ENCODE measurements around the gene CKAP2L.
"Not testable (repeated sequence)": the region's sequence is repeated elsewhere in the genome, so short reads cannot be mapped to it uniquely, and the experiment has no call there.

CKAP2L gene

DNA sequence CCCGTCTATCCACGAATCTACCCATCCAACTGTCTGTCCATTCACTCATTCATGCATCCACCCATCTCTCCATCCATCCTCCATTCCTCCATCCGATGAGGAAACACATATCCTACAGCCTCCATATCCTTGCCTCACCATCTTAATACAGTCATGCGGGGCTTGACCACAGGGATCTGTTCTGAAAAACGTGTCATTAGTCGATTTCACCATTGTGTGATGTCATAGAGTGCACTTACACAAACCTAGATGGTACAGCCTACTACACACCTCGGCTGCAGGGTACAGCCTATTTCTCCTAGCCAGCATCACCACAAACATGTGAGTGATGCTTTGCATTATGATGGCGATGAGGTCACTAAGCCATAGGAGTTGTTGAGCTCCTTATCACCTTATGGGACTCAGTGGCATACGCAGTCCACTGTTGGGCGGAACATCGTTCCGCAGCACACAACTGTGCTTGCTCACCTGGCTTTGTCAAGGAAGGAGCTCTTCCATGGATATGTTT is 45.5 kb downstream of the CKAP2L start:
- no peak overlapping the region for H3K27ac ChIP-seq
- no peak for TF ChIP-seq ZFX (IDR thresholded peaks at IDR 0.05; ENCODE audit: borderline replicate concordance)
- TF ChIP-seq, protein P1, sequence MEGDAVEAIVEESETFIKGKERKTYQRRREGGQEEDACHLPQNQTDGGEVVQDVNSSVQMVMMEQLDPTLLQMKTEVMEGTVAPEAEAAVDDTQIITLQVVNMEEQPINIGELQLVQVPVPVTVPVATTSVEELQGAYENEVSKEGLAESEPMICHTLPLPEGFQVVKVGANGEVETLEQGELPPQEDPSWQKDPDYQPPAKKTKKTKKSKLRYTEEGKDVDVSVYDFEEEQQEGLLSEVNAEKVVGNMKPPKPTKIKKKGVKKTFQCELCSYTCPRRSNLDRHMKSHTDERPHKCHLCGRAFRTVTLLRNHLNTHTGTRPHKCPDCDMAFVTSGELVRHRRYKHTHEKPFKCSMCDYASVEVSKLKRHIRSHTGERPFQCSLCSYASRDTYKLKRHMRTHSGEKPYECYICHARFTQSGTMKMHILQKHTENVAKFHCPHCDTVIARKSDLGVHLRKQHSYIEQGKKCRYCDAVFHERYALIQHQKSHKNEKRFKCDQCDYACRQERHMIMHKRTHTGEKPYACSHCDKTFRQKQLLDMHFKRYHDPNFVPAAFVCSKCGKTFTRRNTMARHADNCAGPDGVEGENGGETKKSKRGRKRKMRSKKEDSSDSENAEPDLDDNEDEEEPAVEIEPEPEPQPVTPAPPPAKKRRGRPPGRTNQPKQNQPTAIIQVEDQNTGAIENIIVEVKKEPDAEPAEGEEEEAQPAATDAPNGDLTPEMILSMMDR (IDR thresholded peaks at IDR 0.05): no peak

DNA sequence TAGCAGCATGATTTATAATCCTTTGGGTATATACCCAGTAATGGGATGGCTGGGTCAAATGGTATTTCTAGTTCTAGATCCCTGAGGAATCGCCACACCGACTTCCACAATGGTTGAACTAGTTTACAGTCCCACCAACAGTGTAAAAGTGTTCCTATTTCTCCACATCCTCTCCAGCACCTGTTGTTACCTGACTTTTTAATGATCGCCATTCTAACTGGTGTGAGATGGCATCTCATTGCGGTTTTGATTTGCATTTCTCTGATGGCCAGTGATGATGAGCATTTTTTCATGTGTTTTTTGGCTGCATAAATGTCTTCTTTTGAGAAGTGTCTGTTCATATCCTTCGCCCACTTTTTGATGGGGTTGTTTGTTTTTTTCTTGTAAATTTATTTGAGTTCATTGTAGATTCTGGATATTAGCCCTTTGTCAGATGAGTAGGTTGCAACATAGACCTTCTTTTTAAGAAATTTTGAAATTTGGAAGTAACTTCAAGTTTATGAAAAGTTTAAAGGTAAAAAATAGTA is 47.5 kb downstream of the CKAP2L start:
- not testable (repeated sequence) for H3K27ac ChIP-seq

DNA sequence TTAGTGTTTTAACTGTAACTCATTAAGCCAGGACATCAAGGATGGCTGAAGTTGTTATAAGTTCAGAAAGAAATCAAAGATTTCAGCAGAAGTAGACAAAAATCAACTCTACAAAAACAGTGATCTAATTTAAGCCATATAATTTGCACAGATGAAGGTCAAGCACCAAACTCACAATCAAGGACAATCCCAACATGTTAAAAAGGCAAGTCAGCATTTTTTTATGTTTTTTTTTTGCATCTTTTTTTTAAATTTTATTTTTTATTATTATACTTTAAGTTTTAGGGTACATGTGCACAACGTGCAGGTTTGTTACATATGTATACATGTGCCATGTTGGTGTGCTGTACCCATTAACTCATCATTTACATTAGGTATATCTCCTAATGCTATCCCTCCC is 48.3 kb downstream of the CKAP2L start:
- not testable (repeated sequence) for H3K27ac ChIP-seq

DNA sequence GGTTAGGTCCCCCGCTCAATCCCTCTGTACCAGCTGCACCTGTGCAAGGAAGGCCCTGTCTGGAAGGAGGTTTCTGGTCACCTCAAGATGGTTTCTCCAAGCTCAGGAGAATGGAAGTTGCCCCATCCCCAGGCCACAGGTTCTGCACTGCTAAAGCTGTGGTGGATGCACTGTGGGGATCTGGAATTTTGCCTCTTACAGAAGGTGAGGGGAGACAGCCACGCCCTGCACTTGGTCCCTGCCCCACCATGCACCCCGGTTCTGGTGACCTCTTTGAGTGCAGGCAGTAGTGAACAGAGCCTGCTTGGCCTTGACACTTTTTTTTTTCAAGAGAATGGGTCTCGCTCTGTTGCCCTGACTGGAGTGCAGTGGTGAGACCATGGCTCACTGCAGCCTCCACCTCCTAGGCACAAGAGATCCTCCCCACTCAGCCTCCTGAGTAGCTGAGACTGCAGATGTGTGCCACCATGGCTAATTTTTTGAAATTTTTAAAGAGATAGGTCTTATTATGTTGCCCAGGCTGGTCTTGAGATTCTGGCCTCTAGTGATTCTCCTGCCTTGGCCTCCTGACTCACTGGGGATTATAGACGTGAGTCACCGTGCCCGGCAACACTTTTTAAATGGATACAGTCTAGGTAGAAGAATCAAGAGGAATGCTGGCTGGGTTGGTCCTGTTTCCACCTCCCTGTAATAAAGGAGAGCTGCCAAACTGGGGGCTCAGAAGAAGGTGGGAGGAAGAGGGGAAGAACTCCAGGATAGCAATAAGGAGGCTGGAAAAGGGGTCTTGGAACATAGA is 49.4 kb downstream of the CKAP2L start:
- TF ChIP-seq ZFX (IDR thresholded peaks at IDR 0.05; ENCODE audit: borderline replicate concordance): no peak
- TF ChIP-seq, protein P1 (IDR thresholded peaks at IDR 0.05): no peak
- no peak overlapping the region for H3K27ac ChIP-seq

DNA sequence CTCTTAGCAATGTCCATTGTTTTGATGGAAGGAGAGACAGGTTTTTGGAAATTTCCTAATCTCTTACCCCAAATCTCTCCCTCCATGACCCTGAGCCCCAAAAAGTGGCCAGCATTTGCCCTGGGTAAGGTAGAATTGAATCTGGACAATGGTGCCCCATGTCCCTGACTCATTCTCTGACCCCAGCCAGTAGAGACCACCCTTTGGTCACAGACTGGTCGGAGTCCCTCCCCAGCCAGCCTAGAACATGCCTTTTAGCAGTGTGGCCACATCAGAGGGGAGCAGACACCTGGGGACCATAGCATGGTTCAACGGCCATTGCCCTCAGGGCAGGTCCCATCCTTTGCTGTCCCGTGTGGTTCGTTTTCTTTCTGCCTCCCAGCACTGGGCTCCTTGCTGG is 50.1 kb downstream of the CKAP2L start:
- no peak overlapping the region for H3K27ac ChIP-seq
- no peak for TF ChIP-seq ZFX (IDR thresholded peaks at IDR 0.05; ENCODE audit: borderline replicate concordance)
- TF ChIP-seq, protein P1 (IDR thresholded peaks at IDR 0.05): no peak

DNA sequence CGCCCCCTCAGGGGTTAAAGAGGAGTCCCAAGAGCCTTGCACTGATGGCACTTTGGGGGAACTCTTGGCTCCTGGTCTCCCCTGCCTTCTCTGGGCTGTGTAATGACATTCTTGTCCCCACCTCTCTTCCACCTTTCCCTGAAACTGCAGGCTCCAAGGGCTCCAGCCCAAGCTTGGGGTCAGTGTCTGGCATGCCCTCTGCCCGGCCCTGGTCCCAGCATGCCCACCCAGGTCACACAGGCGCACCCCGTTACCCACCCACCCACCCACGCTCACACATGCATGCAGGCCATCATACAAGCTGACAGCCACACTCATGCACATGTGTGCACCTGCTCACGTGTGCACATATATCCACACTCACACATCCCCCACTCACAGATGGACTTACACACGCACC is 50.5 kb downstream of the CKAP2L start:
- H3K27ac ChIP-seq: no peak overlapping the region
- TF ChIP-seq, protein P1 (IDR thresholded peaks at IDR 0.05): no peak
- no peak for TF ChIP-seq ZFX (IDR thresholded peaks at IDR 0.05; ENCODE audit: borderline replicate concordance)

DNA sequence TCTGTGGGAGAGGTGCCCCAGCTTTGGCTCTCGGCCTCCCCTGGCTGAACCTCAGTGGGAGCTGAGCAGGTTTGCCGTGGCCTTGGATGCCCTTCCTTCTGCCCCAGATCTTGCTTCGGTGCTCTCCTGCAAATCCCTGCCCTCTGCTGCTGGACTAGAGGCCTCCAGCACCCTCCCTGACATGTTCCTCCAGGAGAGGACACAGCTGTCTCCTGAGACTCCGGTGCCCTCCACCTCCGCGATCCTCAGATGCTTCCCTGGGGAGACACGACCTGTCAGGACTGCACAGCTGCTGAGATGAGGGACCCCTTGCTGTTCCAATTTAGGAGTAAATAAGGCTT is 50.9 kb downstream of the CKAP2L start:
- TF ChIP-seq ZFX (IDR thresholded peaks at IDR 0.05; ENCODE audit: borderline replicate concordance): no peak
- TF ChIP-seq, protein P1 (IDR thresholded peaks at IDR 0.05): no peak
- H3K27ac ChIP-seq: no peak overlapping the region

DNA sequence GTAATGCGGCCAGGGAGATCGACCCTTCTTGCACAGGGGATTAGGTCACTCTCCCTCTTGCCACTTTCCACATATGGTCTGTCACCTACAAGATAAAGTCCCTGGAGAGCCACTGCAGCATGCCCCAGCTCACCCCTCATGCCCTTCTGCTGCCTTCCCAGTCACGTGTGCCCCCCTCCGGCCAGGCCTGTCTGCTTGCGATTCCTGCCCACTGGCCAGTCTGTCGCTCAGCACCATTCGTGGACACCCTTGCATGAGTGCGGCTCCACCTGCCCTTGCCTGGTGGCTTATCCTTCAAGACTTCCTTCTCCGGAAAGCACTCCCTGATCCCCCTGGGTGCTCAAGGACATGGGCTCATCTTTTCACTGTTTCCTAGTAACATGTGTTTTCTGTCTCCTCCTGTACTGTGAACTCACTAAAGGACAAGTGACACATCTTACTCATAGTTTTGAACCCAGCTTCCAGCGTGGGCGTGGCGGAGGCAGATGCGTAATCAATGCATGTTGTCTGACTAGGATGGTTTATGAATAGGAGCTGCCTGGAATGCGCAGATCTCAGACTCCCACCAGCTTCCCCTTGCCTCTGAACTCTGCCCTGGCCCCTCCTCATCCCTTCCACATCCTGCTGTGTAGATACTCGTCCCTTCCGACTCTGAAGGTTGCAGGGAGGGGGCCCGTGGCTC is 51.4 kb downstream of the CKAP2L start:
- TF ChIP-seq ZFX (IDR thresholded peaks at IDR 0.05; ENCODE audit: borderline replicate concordance): no peak
- TF ChIP-seq, protein P1 (IDR thresholded peaks at IDR 0.05): no peak
- no peak overlapping the region for H3K27ac ChIP-seq

Measured in 22Rv1 (cell line).